Body of pancreas (tissue), 4 donors: ENCODE results near the gene YEATS2. TPM values are rescaled to one million over a fixed set of nuclear protein-coding genes. Genes with fewer than 3 reads are reported as not detected.

Experiments
- ATAC-seq: fragments of 150-250 bp; one replicate; pipeline ENCODE4 v1.9.1; 2016
- DNase-seq, 4 donors: peaks; one replicate each; pipeline ENCODE4 v3.0.0-alpha.2; 2019
- H3K27ac ChIP-seq, 4 donors: fragments of 200-600 bp; sonication (generic); 1 replicate in 3 of 4; 2 replicates in 1 of 4; pipeline versions ENCODE4 v1.5.1 to v1.6.1; 2016 to 2019; ENCODE audit warnings: mild to moderate bottlenecking in 1 of 4, mixed read lengths in 1 of 4, moderate library complexity in 1 of 4
- H3K27me3 ChIP-seq, 2 donors: fragments of 200-600 bp; sonication (generic); one replicate each; pipeline ENCODE4 v1.6.0; 2016; ENCODE audit warnings: mild to moderate bottlenecking in 1 of 2
- H3K36me3 ChIP-seq, 2 donors: fragments of 200-600 bp; sonication (generic); replicated peaks in 1 of 2; 2 replicates each; pipeline ENCODE4 v1.5.1; 2016; ENCODE audit warnings: low read depth in 2 of 2; ENCODE audit not compliant: insufficient read depth in 1 of 2
- H3K4me1 ChIP-seq: fragments of 200-600 bp; sonication (generic); one replicate; pipeline ENCODE4 v1.6.0; 2016
- H3K4me3 ChIP-seq, 2 donors: fragments of 200-600 bp; sonication (generic); 1 replicate in 1 of 2; 2 replicates in 1 of 2; pipeline ENCODE4 v1.5.1; 2016 to 2019
- H3K9me3 ChIP-seq, 3 donors: fragments of 200-600 bp; sonication (generic); 1 replicate in 2 of 3; 2 replicates in 1 of 3; pipeline ENCODE4 v1.5.1; 2016
- POLR2A ChIP-seq, 3 donors: fragments of 450-650 bp; IDR thresholded peaks; one replicate each; pipeline ENCODE4 v1.6.1; 2016; ENCODE audit warnings: antibody characterized with exemption in 3 of 3, mild to moderate bottlenecking in 2 of 3
- WGBS, 2 donors: methylation state at CpG; one replicate each; pipeline ENCODE4 v1.1.5; 2017; 5-methylcytosine and 5-hydroxymethylcytosine counted together
- intact Hi-C: fragments of 100-400 bp; cut with DNase I; formaldehyde crosslinking; loops from one replicate; pipeline ENCODE4 v1.15.1; 2023
- total RNA-seq, 2 donors: library from RNA; depleted of rRNA; stranded (reverse); fragments of >200 nt; gene quantifications; one replicate each; pipeline ENCODE4 v1.1.0, GENCODE V29; 2016
- TF ChIP-seq, protein P1 (sequence below), 7 experiments: fragments of 450-650 bp in 4 of 7; fragments of 200-600 bp in 3 of 7; sonication (generic) in 3 of 7; IDR thresholded peaks; one replicate each; pipeline ENCODE4 v1.5.1; 2016 to 2019; ENCODE audit warnings: antibody characterized with exemption in 7 of 7

YEATS2 gene
- total RNA-seq, 2 donors from 2014 or later: 12.5 to 13.8 TPM

DNA sequence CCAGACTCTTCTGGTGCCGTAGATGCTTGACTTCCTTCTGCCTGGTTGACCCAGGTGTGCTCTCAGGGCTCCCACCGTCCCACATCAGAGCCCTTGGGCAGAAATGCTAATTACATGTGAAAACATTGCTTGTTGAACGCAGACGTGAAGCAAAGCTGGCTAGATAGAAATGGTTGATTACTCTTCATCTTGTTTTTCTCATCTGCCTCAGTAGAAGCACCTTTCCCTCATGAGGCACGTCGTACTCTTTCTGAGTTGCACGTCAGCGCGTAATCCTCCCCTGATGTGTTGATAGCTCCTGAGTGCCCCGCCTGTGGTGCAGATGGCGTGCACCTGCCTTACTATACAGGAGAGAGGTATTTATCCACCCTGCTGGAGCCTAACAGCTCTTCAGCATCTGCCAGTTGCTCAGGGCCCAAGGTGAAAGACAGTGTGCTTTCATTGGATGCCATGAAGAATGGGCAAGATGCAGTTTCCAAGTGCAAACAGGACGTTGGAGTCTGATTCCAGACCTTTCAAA is 109.7 kb downstream of the YEATS2 start:
- no peaks in the 10 kb centered on the region for H3K9me3 ChIP-seq
- no peak for ATAC-seq
- H3K27ac ChIP-seq: no peak overlapping the region
- DNase-seq: no peak
- no peak overlapping the region for H3K4me3 ChIP-seq
- 92 to 94% methylated on average over 10 to 12 of the region's 12 CpGs for WGBS, 2 donors
- peaks cover 8 to 15% of the 10 kb centered on the region in 2 donors for H3K36me3 ChIP-seq
- no peaks in the 10 kb centered on the region for H3K27me3 ChIP-seq
- TF ChIP-seq, protein P1, sequence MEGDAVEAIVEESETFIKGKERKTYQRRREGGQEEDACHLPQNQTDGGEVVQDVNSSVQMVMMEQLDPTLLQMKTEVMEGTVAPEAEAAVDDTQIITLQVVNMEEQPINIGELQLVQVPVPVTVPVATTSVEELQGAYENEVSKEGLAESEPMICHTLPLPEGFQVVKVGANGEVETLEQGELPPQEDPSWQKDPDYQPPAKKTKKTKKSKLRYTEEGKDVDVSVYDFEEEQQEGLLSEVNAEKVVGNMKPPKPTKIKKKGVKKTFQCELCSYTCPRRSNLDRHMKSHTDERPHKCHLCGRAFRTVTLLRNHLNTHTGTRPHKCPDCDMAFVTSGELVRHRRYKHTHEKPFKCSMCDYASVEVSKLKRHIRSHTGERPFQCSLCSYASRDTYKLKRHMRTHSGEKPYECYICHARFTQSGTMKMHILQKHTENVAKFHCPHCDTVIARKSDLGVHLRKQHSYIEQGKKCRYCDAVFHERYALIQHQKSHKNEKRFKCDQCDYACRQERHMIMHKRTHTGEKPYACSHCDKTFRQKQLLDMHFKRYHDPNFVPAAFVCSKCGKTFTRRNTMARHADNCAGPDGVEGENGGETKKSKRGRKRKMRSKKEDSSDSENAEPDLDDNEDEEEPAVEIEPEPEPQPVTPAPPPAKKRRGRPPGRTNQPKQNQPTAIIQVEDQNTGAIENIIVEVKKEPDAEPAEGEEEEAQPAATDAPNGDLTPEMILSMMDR (IDR thresholded peaks at IDR 0.05): no peak
- TF ChIP-seq POLR2A (IDR thresholded peaks at IDR 0.05): no peak
- intact Hi-C loops: no loop called here
- H3K4me1 ChIP-seq: peaks cover 41% of the 10 kb centered on the region

- Histone ChIP-seq H3K27ac (peak overlapping the region in 2 of 4 donors; percentile 38 to 79), H3K36me3 (peaks cover 8 to 13% of the 10 kb centered on the region in 2 donors), H3K4me1 (peaks cover 45% of the 10 kb centered on the region), H3K4me3 (no peak overlapping the region), H3K9me3 (no peaks in the 10 kb centered on the region), H3K27me3 (no peaks in the 10 kb centered on the region)
- intact Hi-C loops: no loop called here
- WGBS, 2 donors: 95% methylated on average over 12 of the region's 12 CpGs
- ATAC-seq (no peak), DNase-seq (no peak)
- no peak for TF ChIP-seq POLR2A (IDR thresholded peaks at IDR 0.05)
- TF ChIP-seq, protein P1 (IDR thresholded peaks at IDR 0.05): no peak
These were observed 110.3 kb downstream of the YEATS2 start for GRCh38 chr3:183807881-183808280.

- no peaks in the 10 kb centered on the region for H3K27me3 ChIP-seq
- DNase-seq (no peak), ATAC-seq (no peak)
- H3K4me3 ChIP-seq: no peak overlapping the region
- intact Hi-C loops: no loop called here
- H3K36me3 ChIP-seq: peaks cover 8 to 13% of the 10 kb centered on the region in 2 donors
- peaks cover 49% of the 10 kb centered on the region for H3K4me1 ChIP-seq
- TF ChIP-seq, protein P1 (IDR thresholded peaks at IDR 0.05): no peak
- TF ChIP-seq POLR2A (IDR thresholded peaks at IDR 0.05): no peak
- 93 to 94% methylated on average over 11 of the region's 11 CpGs for WGBS, 2 donors
- H3K27ac ChIP-seq: peak overlapping the region in 3 of 4 donors; percentile 38 to 85 (median 79)
- no peaks in the 10 kb centered on the region for H3K9me3 ChIP-seq
These were observed 110.8 kb downstream of the YEATS2 start for GRCh38 chr3:183808355-183808754.

DNA sequence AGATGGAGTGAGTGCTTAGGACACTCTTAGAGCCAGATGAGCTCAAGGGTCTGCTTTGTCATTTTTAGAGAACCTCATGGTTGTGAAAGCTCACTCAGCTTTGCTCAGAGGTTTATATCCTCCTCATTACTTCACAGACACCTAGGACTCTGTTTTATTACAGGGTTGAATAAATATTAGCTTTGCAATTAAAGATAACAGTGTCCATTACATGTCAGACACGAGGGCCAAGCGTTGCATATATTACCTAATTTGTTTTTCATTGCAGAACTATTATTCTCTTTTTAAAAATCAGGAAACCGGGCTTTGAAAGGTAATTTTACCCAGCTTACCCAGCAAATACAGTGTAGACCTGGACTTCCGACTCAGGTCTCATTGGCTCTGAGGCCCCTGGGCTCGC is 111.7 kb downstream of the YEATS2 start:
- peaks cover 8 to 11% of the 10 kb centered on the region in 2 donors for H3K36me3 ChIP-seq

More for the DNA sequence above, 111.7 kb downstream of the YEATS2 start:
- no peak overlapping the region for H3K4me3 ChIP-seq
- intact Hi-C loops: no loop called here
- DNase-seq (peak in 3 of 4 donors; percentile 20 to 36 (median 35)), ATAC-seq (peak; percentile 75)
- H3K27ac ChIP-seq: peak overlapping the region; percentile 77 to 87 (median 82)
- peaks cover 50% of the 10 kb centered on the region for H3K4me1 ChIP-seq
- TF ChIP-seq, protein P1 (IDR thresholded peaks at IDR 0.05): no peak
- no peak for TF ChIP-seq POLR2A (IDR thresholded peaks at IDR 0.05)
- H3K27me3 ChIP-seq: no peaks in the 10 kb centered on the region
- no peaks in the 10 kb centered on the region for H3K9me3 ChIP-seq
- WGBS, 2 donors: 42 to 46% methylated on average over 5 of the region's 5 CpGs
